Suppressor macrophage treated with lipopolysaccharide for 1 hour (primary cell): ENCODE measurements around the gene USP12.

Source experiments
- DNase-seq, 3 donors: peaks; one replicate each; pipeline ENCODE4 v3.0.0-alpha.2; 2020 to 2022

Gene USP12

GRCh38 chr13:27182844-27183497 is 11.4 kb upstream of the USP12 start:
- peak; percentile 91 to 97 (median 96) for DNase-seq

- no peak for DNase-seq
Measured at GRCh38 chr13:27182054-27182453, 10.4 kb upstream of the USP12 start.

GRCh38 chr13:27177852-27178251 is 6.2 kb upstream of the USP12 start:
- DNase-seq, result peak in 2 of 3 donors; percentile 27 to 32

GRCh38 chr13:27176470-27177410 is 5.1 kb upstream of the USP12 start:
- DNase-seq, result peak; percentile 74 to 96 (median 92)

GRCh38 chr13:27174766-27175455 is 3.3 kb upstream of the USP12 start:
- peak; percentile 69 to 94 (median 90) for DNase-seq

GRCh38 chr13:27172495-27172842 is 858 bp upstream of the USP12 start:
- peak; percentile 77 to 90 (median 85) for DNase-seq

- peak; percentile 96 to 98 (median 97) for DNase-seq
Measured at GRCh38 chr13:27171827-27172494, 350 bp upstream of the USP12 start.

- DNase-seq, result peak in 2 of 3 donors; percentile 94 to 99
Measured at GRCh38 chr13:27170516-27171243, 931 bp downstream of the USP12 start.

GRCh38 chr13:27170221-27170515 is 1.4 kb downstream of the USP12 start:
- DNase-seq, result peak in 1 of 3 donors; percentile 100

GRCh38 chr13:27168906-27169657 is 2.5 kb downstream of the USP12 start:
- DNase-seq, result peak in 2 of 3 donors; percentile 28 to 41

GRCh38 chr13:27168086-27168485 is 3.5 kb downstream of the USP12 start:
- peak; percentile 54 to 63 (median 58) for DNase-seq

- no peak for DNase-seq
Measured at GRCh38 chr13:27166313-27166712, 5.3 kb downstream of the USP12 start.

- DNase-seq, result peak; percentile 33 to 71 (median 67)
Measured at GRCh38 chr13:27161980-27162379, 9.6 kb downstream of the USP12 start.

GRCh38 chr13:27161423-27161822 is 10.2 kb downstream of the USP12 start:
- no peak for DNase-seq

GRCh38 chr13:27160657-27161295 is 10.8 kb downstream of the USP12 start:
- DNase-seq, result no peak

GRCh38 chr13:27159806-27160563 is 11.6 kb downstream of the USP12 start:
- DNase-seq, result no peak

GRCh38 chr13:27158335-27158734 is 13.3 kb downstream of the USP12 start:
- no peak for DNase-seq

GRCh38 chr13:27151798-27152599 is 19.6 kb downstream of the USP12 start:
- no peak for DNase-seq

- DNase-seq, result no peak
Measured at GRCh38 chr13:27149702-27150101, 21.9 kb downstream of the USP12 start.
